ENCODE data around the gene BTD.

Gene BTD

GRCh38 chr3:15634671-15635070 is 33.1 kb downstream of the BTD start:
- in situ Hi-C loops (cut with HindIII; ENCODE audit: low sequenced_read_pairs): loop anchor here (5.0 kb wide), 2 partner anchors 38 to 158 kb away; no protein-coding TSS in a partner anchor

- in situ Hi-C loops (cut with HindIII; ENCODE audit: low sequenced_read_pairs): loop anchor here (5.0 kb wide), 2 partner anchors 37 to 157 kb away; no protein-coding TSS in a partner anchor
Observed at GRCh38 chr3:15635121-15635661, 33.6 kb downstream of the BTD start.

GRCh38 chr3:15636028-15636709 is 34.6 kb downstream of the BTD start:
- in situ Hi-C loops (cut with HindIII; ENCODE audit: low sequenced_read_pairs): loop anchor here (5.0 kb wide), 2 partner anchors 36 to 156 kb away; no protein-coding TSS in a partner anchor

GRCh38 chr3:15637131-15637951 is 35.8 kb downstream of the BTD start:
- in situ Hi-C loops (cut with HindIII; ENCODE audit: low sequenced_read_pairs): loop anchor here (5.0 kb wide), 2 partner anchors 35 to 155 kb away; no protein-coding TSS in a partner anchor

- in situ Hi-C loops (cut with HindIII; ENCODE audit: low sequenced_read_pairs): loop anchor here (5.0 kb wide), 2 partner anchors 34 to 154 kb away; no protein-coding TSS in a partner anchor
Observed at GRCh38 chr3:15638193-15638890, 36.8 kb downstream of the BTD start.

GRCh38 chr3:15638891-15639262 is 37.3 kb downstream of the BTD start:
- in situ Hi-C loops (cut with HindIII; ENCODE audit: low sequenced_read_pairs): loop anchor here (5.0 kb wide), 2 partner anchors 33 to 153 kb away; no protein-coding TSS in a partner anchor

GRCh38 chr3:15645246-15645645 is 43.7 kb downstream of the BTD start:
- in situ Hi-C loops (cut with HindIII; ENCODE audit: low sequenced_read_pairs): no loop called here

- in situ Hi-C loops (cut with HindIII; ENCODE audit: low sequenced_read_pairs): no loop called here
Observed at GRCh38 chr3:15645740-15646501, 44.4 kb downstream of the BTD start.

GRCh38 chr3:15646851-15647511 is 45.4 kb downstream of the BTD start:
- in situ Hi-C loops (cut with HindIII; ENCODE audit: low sequenced_read_pairs): no loop called here

- in situ Hi-C loops (cut with HindIII; ENCODE audit: low sequenced_read_pairs): no loop called here
Observed at GRCh38 chr3:15647611-15648167, 46.1 kb downstream of the BTD start.

- in situ Hi-C loops (cut with HindIII; ENCODE audit: low sequenced_read_pairs): no loop called here
Observed at GRCh38 chr3:15649341-15649740, 47.8 kb downstream of the BTD start.

- in situ Hi-C loops (cut with HindIII; ENCODE audit: low sequenced_read_pairs): no loop called here
Observed at GRCh38 chr3:15649858-15650257, 48.3 kb downstream of the BTD start.

- in situ Hi-C loops (cut with HindIII; ENCODE audit: low sequenced_read_pairs): no loop called here
Observed at GRCh38 chr3:15651396-15651795, 49.9 kb downstream of the BTD start.

- in situ Hi-C loops (cut with HindIII; ENCODE audit: low sequenced_read_pairs): no loop called here
Observed at GRCh38 chr3:15653321-15653720, 51.8 kb downstream of the BTD start.

GRCh38 chr3:15654127-15654526 is 52.6 kb downstream of the BTD start:
- in situ Hi-C loops (cut with HindIII; ENCODE audit: low sequenced_read_pairs): no loop called here

- in situ Hi-C loops (cut with HindIII; ENCODE audit: low sequenced_read_pairs): no loop called here
Observed at GRCh38 chr3:15654891-15655290, 53.3 kb downstream of the BTD start.

- in situ Hi-C loops (cut with HindIII; ENCODE audit: low sequenced_read_pairs): no loop called here
Observed at GRCh38 chr3:15656342-15656741, 54.8 kb downstream of the BTD start.

- in situ Hi-C loops (cut with HindIII; ENCODE audit: low sequenced_read_pairs): no loop called here
Observed at GRCh38 chr3:15657016-15657415, 55.5 kb downstream of the BTD start.

- in situ Hi-C loops (cut with HindIII; ENCODE audit: low sequenced_read_pairs): no loop called here
Observed at GRCh38 chr3:15659254-15659975, 57.9 kb downstream of the BTD start.
